HG03342 (cell line): ENCODE results near the gene ARNT2.

Source experiments
- ATAC-seq: cut with Tn5 transposase; IDR thresholded peaks from one replicate; pipeline ENCODE4 v1.9.1; 2021; ENCODE audit warnings: mild to moderate bottlenecking, moderate library complexity; ENCODE audit not compliant: unreplicated experiment

The ARNT2 gene

GRCh38 chr15:80549654-80550053 is 145.5 kb downstream of the ARNT2 start:
- no peak for ATAC-seq

- no peak for ATAC-seq
These were observed 146.2 kb downstream of the ARNT2 start for GRCh38 chr15:80550219-80550907.

- no peak for ATAC-seq
These were observed 146.7 kb downstream of the ARNT2 start for GRCh38 chr15:80550908-80551260.

- ATAC-seq, result no peak
These were observed 147.2 kb downstream of the ARNT2 start for GRCh38 chr15:80551348-80551747.

- ATAC-seq, result no peak
These were observed 150.4 kb downstream of the ARNT2 start for GRCh38 chr15:80554560-80554959.

GRCh38 chr15:80556694-80557367 is 152.6 kb downstream of the ARNT2 start:
- no peak for ATAC-seq

GRCh38 chr15:80557441-80558234 is 153.5 kb downstream of the ARNT2 start:
- no peak for ATAC-seq

GRCh38 chr15:80558631-80559319 is 154.6 kb downstream of the ARNT2 start:
- ATAC-seq, result no peak

- ATAC-seq, result no peak
These were observed 155.1 kb downstream of the ARNT2 start for GRCh38 chr15:80559320-80559693.

- no peak for ATAC-seq
These were observed 155.6 kb downstream of the ARNT2 start for GRCh38 chr15:80559761-80560160.

GRCh38 chr15:80560601-80561400 is 156.6 kb downstream of the ARNT2 start:
- no peak for ATAC-seq

- ATAC-seq, result no peak
These were observed 157.3 kb downstream of the ARNT2 start for GRCh38 chr15:80561500-80561899.

- no peak for ATAC-seq
These were observed 157.9 kb downstream of the ARNT2 start for GRCh38 chr15:80562033-80562432.

- no peak for ATAC-seq
These were observed 158.7 kb downstream of the ARNT2 start for GRCh38 chr15:80562846-80563245.

GRCh38 chr15:80563372-80563997 is 159.3 kb downstream of the ARNT2 start:
- no peak for ATAC-seq

GRCh38 chr15:80564056-80564455 is 159.9 kb downstream of the ARNT2 start:
- ATAC-seq, result no peak

GRCh38 chr15:80565398-80565797 is 161.2 kb downstream of the ARNT2 start:
- no peak for ATAC-seq

GRCh38 chr15:80565988-80566387 is 161.8 kb downstream of the ARNT2 start:
- no peak for ATAC-seq

- ATAC-seq, result no peak
These were observed 163.6 kb downstream of the ARNT2 start for GRCh38 chr15:80567721-80568157.

- ATAC-seq, result no peak
These were observed 164.1 kb downstream of the ARNT2 start for GRCh38 chr15:80568298-80568697.
